ENCODE results near the gene EPHB4.
"Not testable (repeated sequence)": the region's sequence is repeated elsewhere in the genome, so short reads cannot be mapped to it uniquely, and the experiment has no call there.

The EPHB4 gene

GRCh38 chr7:100827330-100828226 is at the start of gene EPHB4:
EPHB4 (minus strand) TSS chr7:100827523; CDS start chr7:100827030, 493 bp downstream.
- DNase-seq, result no peak

- DNase-seq, result no peak
These were observed 48.0 kb upstream of the EPHB4 start for GRCh38 chr7:100875356-100875751.

GRCh38 chr7:100874577-100875355 is 47.4 kb upstream of the EPHB4 start, which contains the start of gene SRRT:
SRRT (plus strand) TSS chr7:100875103; CDS start chr7:100875591, 488 bp downstream.
- peak; percentile 97 for DNase-seq

GRCh38 chr7:100874300-100874576 is 46.9 kb upstream of the EPHB4 start:
- no peak for DNase-seq

- no peak for DNase-seq
These were observed 46.4 kb upstream of the EPHB4 start for GRCh38 chr7:100873599-100874299.

- DNase-seq, result no peak
These were observed 40.6 kb upstream of the EPHB4 start for GRCh38 chr7:100867776-100868485.

- peak; percentile 46 for DNase-seq
These were observed 39.9 kb upstream of the EPHB4 start, which contains the start of gene TRIP6 for GRCh38 chr7:100867040-100867775. TRIP6 (plus strand) TSS chr7:100867387; CDS start chr7:100867498, 111 bp downstream.

- DNase-seq, result no peak
These were observed 39.4 kb upstream of the EPHB4 start for GRCh38 chr7:100866729-100867039.

- no peak for DNase-seq
These were observed 38.8 kb upstream of the EPHB4 start for GRCh38 chr7:100865938-100866728.

- peak; percentile 10 for DNase-seq
These were observed 38.1 kb upstream of the EPHB4 start for GRCh38 chr7:100865372-100865911.

GRCh38 chr7:100864263-100864845 is 37.0 kb upstream of the EPHB4 start:
- DNase-seq, result no peak

- DNase-seq, result no peak
These were observed 36.2 kb upstream of the EPHB4 start for GRCh38 chr7:100863406-100863950.

GRCh38 chr7:100861616-100861985 is 34.3 kb upstream of the EPHB4 start:
- no peak for DNase-seq

GRCh38 chr7:100860702-100861615 is 33.6 kb upstream of the EPHB4 start:
- DNase-seq, result no peak

- no peak for DNase-seq
These were observed 32.5 kb upstream of the EPHB4 start for GRCh38 chr7:100859856-100860255.

- DNase-seq, result no peak
These were observed 29.6 kb upstream of the EPHB4 start for GRCh38 chr7:100856871-100857282.

- no peak for DNase-seq
These were observed 28.2 kb upstream of the EPHB4 start for GRCh38 chr7:100855515-100855914.

- DNase-seq, result not testable (repeated sequence)
These were observed 27.6 kb upstream of the EPHB4 start for GRCh38 chr7:100854899-100855298.
